Activated CD4-positive, alpha-beta T cell treated with anti-CD3 and anti-CD28 coated beads, Interleukin-2, amount 10 ng/mL, durations not matched to agents 24 days and 14 days (primary cell): ENCODE measurements around the gene GLIPR1. TPM values are rescaled to one million over a fixed set of nuclear protein-coding genes. Genes with fewer than 3 reads are reported as not detected.
"Not testable (repeated sequence)": the region's sequence is repeated elsewhere in the genome, so short reads cannot be mapped to it uniquely, and the experiment has no call there.

Source experiments
- DNase-seq: peaks from one replicate; pipeline ENCODE4 v3.0.0; 2022
- H3K27ac Mint-ChIP-seq: one replicate; pipeline ENCODE4 v1.8.0; 2022; ENCODE audit warnings: mild to moderate bottlenecking, mixed read lengths
- H3K27me3 Mint-ChIP-seq: one replicate; pipeline ENCODE4 v1.8.0; 2022; ENCODE audit warnings: mixed read lengths
- H3K36me3 Mint-ChIP-seq: one replicate; pipeline ENCODE4 v1.8.0; 2022; ENCODE audit warnings: low read depth, mild to moderate bottlenecking, mixed read lengths
- H3K4me1 Mint-ChIP-seq: one replicate; pipeline ENCODE4 v1.8.0; 2021; ENCODE audit warnings: mixed read lengths
- H3K4me3 Mint-ChIP-seq: one replicate; pipeline ENCODE4 v1.8.0; 2022; ENCODE audit warnings: mild to moderate bottlenecking, moderate library complexity, mixed read lengths
- H3K9me3 Mint-ChIP-seq: one replicate; pipeline ENCODE4 v1.8.0; 2021; ENCODE audit warnings: mixed read lengths
- intact Hi-C: fragments of 100-400 bp; cut with micrococcal nuclease; formaldehyde crosslinking; loops from one replicate; pipeline ENCODE4 v1.15.1; 2023
- total RNA-seq: library from RNA; stranded (reverse); gene quantifications from 2 replicates; pipeline ENCODE4 v1.2.3, GENCODE V29; 2022

Gene GLIPR1
- 4.3 and 5.3 TPM in 2 replicates for total RNA-seq

- Mint-ChIP-seq H3K4me3 (peak within 1 kb of the TSS; percentile 77), H3K36me3 (peaks cover 4% of the 10 kb centered on the region), H3K27me3 (peaks cover 2% of the 10 kb centered on the region), H3K9me3 (no peaks in the 10 kb centered on the region), H3K27ac (peak within 1 kb of the TSS; percentile 91), H3K4me1 (peaks cover 67% of the 10 kb centered on the region)
- peak; percentile 92 for DNase-seq
- intact Hi-C loops, result loop anchor here (1.0 to 2.0 kb wide), 10 partner anchors 31 to 1078 kb away; partner anchors contain the start of genes BBS10, GLIPR1L1, KRR1 and OSBPL8
These were observed at the start of gene GLIPR1 for GRCh38 chr12:75480469-75480949. GLIPR1 (plus strand) TSS chr12:75480755; CDS start chr12:75480881, 126 bp downstream.

GRCh38 chr12:75432924-75433323 is 47.6 kb upstream of the GLIPR1 start:
- Mint-ChIP-seq H3K27ac (no peak overlapping the region), H3K4me3 (no peak overlapping the region), H3K9me3 (peaks cover 12% of the 10 kb centered on the region), H3K4me1 (peaks cover 2% of the 10 kb centered on the region), H3K36me3 (no peaks in the 10 kb centered on the region), H3K27me3 (peaks cover 2% of the 10 kb centered on the region)
- intact Hi-C loops, result no loop called here
- DNase-seq, result no peak

GRCh38 chr12:75437564-75437963 is 43.0 kb upstream of the GLIPR1 start:
- Mint-ChIP-seq H3K36me3 (no peaks in the 10 kb centered on the region), H3K27me3 (peaks cover 5% of the 10 kb centered on the region), H3K4me1 (peaks cover 8% of the 10 kb centered on the region), H3K27ac (no peak overlapping the region), H3K9me3 (peaks cover 16% of the 10 kb centered on the region), H3K4me3 (no peak overlapping the region)
- DNase-seq, result no peak
- intact Hi-C loops, result no loop called here

- Mint-ChIP-seq H3K27me3 (peaks cover 7% of the 10 kb centered on the region), H3K4me1 (peaks cover 8% of the 10 kb centered on the region), H3K9me3 (peaks cover 16% of the 10 kb centered on the region), H3K4me3 (no peak overlapping the region), H3K27ac (no peak overlapping the region), H3K36me3 (no peaks in the 10 kb centered on the region)
- intact Hi-C loops, result no loop called here
- DNase-seq, result peak; percentile 75
These were observed 42.3 kb upstream of the GLIPR1 start for GRCh38 chr12:75438059-75438754.

GRCh38 chr12:75439048-75439447 is 41.5 kb upstream of the GLIPR1 start:
- DNase-seq, result no peak
- no peak overlapping the region for H3K27ac Mint-ChIP-seq
- H3K4me3 Mint-ChIP-seq, result no peak overlapping the region
- intact Hi-C loops, result no loop called here
- peaks cover 10% of the 10 kb centered on the region for H3K27me3 Mint-ChIP-seq
- H3K36me3 Mint-ChIP-seq, result no peaks in the 10 kb centered on the region
- H3K9me3 Mint-ChIP-seq, result peaks cover 14% of the 10 kb centered on the region
- peaks cover 8% of the 10 kb centered on the region for H3K4me1 Mint-ChIP-seq

- H3K27ac Mint-ChIP-seq, result no peak overlapping the region
- intact Hi-C loops, result no loop called here
- H3K27me3 Mint-ChIP-seq, result peaks cover 10% of the 10 kb centered on the region
- DNase-seq, result no peak
- peaks cover 8% of the 10 kb centered on the region for H3K4me1 Mint-ChIP-seq
- H3K36me3 Mint-ChIP-seq, result no peaks in the 10 kb centered on the region
- H3K4me3 Mint-ChIP-seq, result no peak overlapping the region
- peaks cover 12% of the 10 kb centered on the region for H3K9me3 Mint-ChIP-seq
These were observed 40.6 kb upstream of the GLIPR1 start for GRCh38 chr12:75439930-75440329.

- peaks cover 13% of the 10 kb centered on the region for H3K27me3 Mint-ChIP-seq
- intact Hi-C loops, H3K27ac Mint-ChIP-seq, DNase-seq, H3K36me3 Mint-ChIP-seq, H3K4me1 Mint-ChIP-seq, H3K4me3 Mint-ChIP-seq: not testable (repeated sequence)
- peaks cover 12% of the 10 kb centered on the region for H3K9me3 Mint-ChIP-seq
These were observed 38.7 kb upstream of the GLIPR1 start for GRCh38 chr12:75441687-75442449.

- peaks cover 13% of the 10 kb centered on the region for H3K27me3 Mint-ChIP-seq
- DNase-seq, H3K4me1 Mint-ChIP-seq, H3K4me3 Mint-ChIP-seq, intact Hi-C loops, H3K36me3 Mint-ChIP-seq, H3K27ac Mint-ChIP-seq: not testable (repeated sequence)
- H3K9me3 Mint-ChIP-seq, result peaks cover 12% of the 10 kb centered on the region
These were observed 38.1 kb upstream of the GLIPR1 start for GRCh38 chr12:75442454-75442853.

GRCh38 chr12:75443709-75444108 is 36.8 kb upstream of the GLIPR1 start:
- H3K36me3 Mint-ChIP-seq, result no peaks in the 10 kb centered on the region
- H3K4me1 Mint-ChIP-seq, result peaks cover 2% of the 10 kb centered on the region
- peaks cover 12% of the 10 kb centered on the region for H3K9me3 Mint-ChIP-seq
- no peak for DNase-seq
- intact Hi-C loops, result no loop called here
- H3K27ac Mint-ChIP-seq, result no peak overlapping the region
- H3K27me3 Mint-ChIP-seq, result peaks cover 18% of the 10 kb centered on the region
- H3K4me3 Mint-ChIP-seq, result no peak overlapping the region

GRCh38 chr12:75444429-75445136 is 36.0 kb upstream of the GLIPR1 start:
- Mint-ChIP-seq H3K4me1 (no peaks in the 10 kb centered on the region), H3K36me3 (no peaks in the 10 kb centered on the region), H3K4me3 (no peak overlapping the region), H3K27me3 (peaks cover 19% of the 10 kb centered on the region), H3K9me3 (peaks cover 12% of the 10 kb centered on the region), H3K27ac (no peak overlapping the region)
- no peak for DNase-seq
- intact Hi-C loops, result no loop called here

- peaks cover 12% of the 10 kb centered on the region for H3K9me3 Mint-ChIP-seq
- DNase-seq, H3K4me1 Mint-ChIP-seq, intact Hi-C loops, H3K4me3 Mint-ChIP-seq, H3K27ac Mint-ChIP-seq, H3K36me3 Mint-ChIP-seq: not testable (repeated sequence)
- peaks cover 24% of the 10 kb centered on the region for H3K27me3 Mint-ChIP-seq
These were observed 35.4 kb upstream of the GLIPR1 start for GRCh38 chr12:75445137-75445507.

GRCh38 chr12:75446857-75447256 is 33.7 kb upstream of the GLIPR1 start:
- Mint-ChIP-seq H3K4me3 (no peak overlapping the region), H3K36me3 (no peaks in the 10 kb centered on the region), H3K4me1 (no peaks in the 10 kb centered on the region), H3K27me3 (peaks cover 20% of the 10 kb centered on the region), H3K9me3 (peaks cover 6% of the 10 kb centered on the region), H3K27ac (no peak overlapping the region)
- no peak for DNase-seq
- intact Hi-C loops, result no loop called here

GRCh38 chr12:75447691-75448393 is 32.7 kb upstream of the GLIPR1 start:
- no peak for DNase-seq
- Mint-ChIP-seq H3K27me3 (peaks cover 23% of the 10 kb centered on the region), H3K4me1 (no peaks in the 10 kb centered on the region), H3K36me3 (no peaks in the 10 kb centered on the region), H3K9me3 (no peaks in the 10 kb centered on the region), H3K4me3 (no peak overlapping the region), H3K27ac (no peak overlapping the region)
- intact Hi-C loops, result no loop called here
